ENCODE measurements around the gene OR4E1. TPM values are rescaled to one million over a fixed set of nuclear protein-coding genes. Genes with fewer than 3 reads are reported as not detected.
"Not testable (repeated sequence)": the region's sequence is repeated elsewhere in the genome, so short reads cannot be mapped to it uniquely, and the experiment has no call there.

The OR4E1 gene
- total and polyA plus RNA-seq, 8 donors = 0.05 to 0.08 (median 0.06) TPM; not detected in 3

DNA sequence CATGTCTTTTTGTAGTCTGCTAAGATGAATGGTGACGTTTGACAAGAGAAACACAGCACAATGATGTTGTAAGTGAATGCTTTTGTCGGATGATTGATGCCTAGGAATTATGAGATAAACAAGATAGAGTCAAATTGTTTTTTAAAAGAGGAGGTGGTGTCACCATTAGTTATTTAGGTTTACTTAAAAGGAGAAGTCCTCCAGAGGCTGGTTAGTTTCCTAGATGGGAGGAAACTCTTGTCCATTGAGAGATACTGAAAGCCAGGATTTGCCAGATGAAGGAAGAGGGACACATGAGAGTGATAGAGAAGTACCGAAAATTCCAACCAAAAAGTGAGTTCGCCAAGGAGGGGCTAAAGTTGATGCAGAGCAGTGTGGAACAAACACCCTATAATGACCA lies 38.8 kb downstream of the OR4E1 start, which contains the start of gene OR10G2:
Gene OR10G2 (minus strand): TSS at position 101 of the 400 bp plus-strand sequence. CDS start 98 bp downstream, at position 3.
- no peak for ATAC-seq
- no peaks in the 10 kb centered on the region for H3K36me3 ChIP-seq
- H3K27ac ChIP-seq = no peak within 1 kb of the TSS
- no peak for DNase-seq
- TF ChIP-seq, protein P1, sequence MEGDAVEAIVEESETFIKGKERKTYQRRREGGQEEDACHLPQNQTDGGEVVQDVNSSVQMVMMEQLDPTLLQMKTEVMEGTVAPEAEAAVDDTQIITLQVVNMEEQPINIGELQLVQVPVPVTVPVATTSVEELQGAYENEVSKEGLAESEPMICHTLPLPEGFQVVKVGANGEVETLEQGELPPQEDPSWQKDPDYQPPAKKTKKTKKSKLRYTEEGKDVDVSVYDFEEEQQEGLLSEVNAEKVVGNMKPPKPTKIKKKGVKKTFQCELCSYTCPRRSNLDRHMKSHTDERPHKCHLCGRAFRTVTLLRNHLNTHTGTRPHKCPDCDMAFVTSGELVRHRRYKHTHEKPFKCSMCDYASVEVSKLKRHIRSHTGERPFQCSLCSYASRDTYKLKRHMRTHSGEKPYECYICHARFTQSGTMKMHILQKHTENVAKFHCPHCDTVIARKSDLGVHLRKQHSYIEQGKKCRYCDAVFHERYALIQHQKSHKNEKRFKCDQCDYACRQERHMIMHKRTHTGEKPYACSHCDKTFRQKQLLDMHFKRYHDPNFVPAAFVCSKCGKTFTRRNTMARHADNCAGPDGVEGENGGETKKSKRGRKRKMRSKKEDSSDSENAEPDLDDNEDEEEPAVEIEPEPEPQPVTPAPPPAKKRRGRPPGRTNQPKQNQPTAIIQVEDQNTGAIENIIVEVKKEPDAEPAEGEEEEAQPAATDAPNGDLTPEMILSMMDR (IDR thresholded peaks at IDR 0.05) = no peak
- intact Hi-C loops (cut with DNase I) = no loop called here
- no peak within 1 kb of the TSS for H3K4me3 ChIP-seq
- no peaks in the 10 kb centered on the region for H3K4me1 ChIP-seq
- no peaks in the 10 kb centered on the region for H3K27me3 ChIP-seq
- no peaks in the 10 kb centered on the region for H3K9me3 ChIP-seq

DNA sequence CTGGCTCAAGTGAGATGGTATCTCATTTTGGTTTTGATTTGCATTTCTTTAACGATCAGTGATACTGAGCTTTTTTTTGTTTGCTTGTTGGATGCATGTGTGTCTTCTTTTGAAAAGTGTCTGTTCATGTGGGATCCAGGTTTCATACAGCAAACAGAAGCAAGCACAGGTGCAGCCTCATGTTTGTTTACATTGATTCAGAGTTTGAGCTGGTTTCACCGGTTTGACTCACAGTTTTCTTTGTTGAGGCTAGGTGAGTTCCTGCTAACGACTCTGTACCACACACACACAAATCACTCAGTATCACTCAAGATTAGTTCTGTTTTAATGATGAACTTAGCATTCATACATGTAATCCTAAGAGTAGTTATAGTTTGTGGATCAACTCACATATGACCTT lies 42.5 kb downstream of the OR4E1 start:
- ATAC-seq (no peak), DNase-seq (peak in 1 of 4 donors; percentile 7)

DNA sequence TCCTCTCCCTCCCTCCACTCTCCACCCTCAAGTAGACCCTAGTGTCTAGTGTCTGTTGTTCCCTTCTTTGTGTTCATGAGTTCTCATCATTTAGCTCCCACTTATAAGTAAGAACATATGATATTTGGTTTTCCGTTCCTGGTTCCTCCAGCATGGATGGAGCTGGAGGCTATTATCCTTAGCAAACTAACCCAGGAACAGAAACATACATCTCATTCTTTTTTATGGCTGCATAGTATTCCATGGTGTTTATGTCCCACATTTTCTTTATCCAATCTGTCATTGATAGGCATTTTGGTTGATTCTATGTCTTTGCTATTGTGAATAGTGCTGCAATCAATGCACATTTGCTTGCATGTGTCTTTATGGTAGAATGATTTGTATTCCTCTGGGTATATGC lies 43.1 kb downstream of the OR4E1 start:
- DNase-seq; intact Hi-C loops (cut with DNase I); H3K27ac ChIP-seq; ATAC-seq; H3K27me3 ChIP-seq; H3K4me3 ChIP-seq; H3K36me3 ChIP-seq; H3K9me3 ChIP-seq; H3K4me1 ChIP-seq: not testable (repeated sequence)

More for the DNA sequence above, 42.5 kb downstream of the OR4E1 start:
- Histone ChIP-seq H3K36me3 (no peaks in the 10 kb centered on the region), H3K27ac (no peak overlapping the region), H3K9me3 (no peaks in the 10 kb centered on the region), H3K4me1 (no peaks in the 10 kb centered on the region), H3K4me3 (no peak overlapping the region), H3K27me3 (no peaks in the 10 kb centered on the region)
- intact Hi-C loops (cut with DNase I) = no loop called here
- TF ChIP-seq, protein P1 (IDR thresholded peaks at IDR 0.05) = no peak

DNA sequence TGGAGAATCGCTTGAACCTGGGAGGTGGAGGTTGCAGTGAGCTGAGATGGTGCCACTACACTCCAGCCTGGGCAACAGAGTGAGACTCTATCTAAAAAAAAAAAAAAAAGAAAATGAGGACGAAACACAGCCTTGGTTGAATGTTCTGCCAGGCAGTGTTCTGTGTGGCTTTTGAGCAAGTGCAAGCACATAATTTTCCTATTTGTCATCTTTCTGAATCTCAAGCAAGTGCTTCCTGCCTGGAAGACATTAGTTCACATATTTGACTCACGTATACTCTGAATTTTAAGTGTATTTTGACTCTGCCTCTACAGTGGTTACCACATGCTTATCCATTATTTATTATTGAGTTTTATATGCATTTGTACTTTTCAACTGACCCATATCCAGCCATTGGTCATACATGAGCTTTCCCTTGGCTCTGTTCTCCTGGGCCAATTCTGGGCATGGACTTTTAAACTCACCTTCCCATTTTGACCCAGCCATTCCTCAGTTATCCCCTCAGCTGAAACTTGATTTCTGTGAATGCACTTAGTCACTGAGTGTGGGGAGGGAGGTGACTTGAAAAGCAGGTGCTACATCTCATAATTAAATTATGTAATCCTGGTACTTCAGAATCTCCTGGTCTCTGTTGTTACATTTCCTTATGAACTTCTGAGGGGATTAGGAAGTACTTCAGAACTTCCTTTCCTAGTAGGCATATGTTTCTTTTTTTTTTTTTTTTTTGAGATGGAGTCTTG lies 47.0 kb downstream of the OR4E1 start:
- Histone ChIP-seq H3K27me3 (no peaks in the 10 kb centered on the region), H3K9me3 (no peaks in the 10 kb centered on the region), H3K4me1 (no peaks in the 10 kb centered on the region), H3K4me3 (no peak overlapping the region), H3K36me3 (no peaks in the 10 kb centered on the region), H3K27ac (no peak overlapping the region)
- ATAC-seq (peak; percentile 65), DNase-seq (no peak)
- TF ChIP-seq, protein P1 (IDR thresholded peaks at IDR 0.05) = no peak
- intact Hi-C loops (cut with DNase I) = no loop called here

Other genes starting within 250 kb of the OR4E1 start
- gene CHD8, start 217.7 kb downstream of the OR4E1 start, total RNA-seq = 10 to 100 TPM; 69.2 to 73.5 TPM
- gene CHD8, start 217.7 kb downstream of the OR4E1 start, polyA plus RNA-seq (ENCODE audit: insufficient read length in 6 of 6) = 10 to 100 TPM; 75.0 to 83.0 (median 78.6) TPM
- 10 to 100 TPM; 26.8 to 30.2 TPM for gene RAB2B, start 196.9 kb downstream of the OR4E1 start, total RNA-seq
- gene RAB2B, start 196.9 kb downstream of the OR4E1 start, polyA plus RNA-seq (ENCODE audit: insufficient read length in 6 of 6) = 10 to 100 TPM; 45.5 to 58.1 (median 50.2) TPM
- 10 to 100 TPM; 62.9 to 67.9 TPM for gene TOX4, start 196.6 kb downstream of the OR4E1 start, total RNA-seq
- 10 to 100 TPM; 56.3 to 69.1 (median 58.3) TPM for gene TOX4, start 196.6 kb downstream of the OR4E1 start, polyA plus RNA-seq (ENCODE audit: insufficient read length in 6 of 6)
- gene METTL3, start 162.5 kb downstream of the OR4E1 start, total RNA-seq = 10 to 100 TPM; 36.8 to 50.4 TPM
- 100 to 1,000 TPM in 1 of 6 donors, 10 to 100 TPM in 5; 85.9 to 109 (median 97.0) TPM for gene METTL3, start 162.5 kb downstream of the OR4E1 start, polyA plus RNA-seq (ENCODE audit: insufficient read length in 6 of 6)
- 10 to 100 TPM in 1 of 2 donors, 1 to 10 TPM in 1; 7.6 to 12.4 TPM for gene SALL2, start 147.5 kb downstream of the OR4E1 start, total RNA-seq
- gene SALL2, start 147.5 kb downstream of the OR4E1 start, polyA plus RNA-seq (ENCODE audit: insufficient read length in 6 of 6) = 10 to 100 TPM; 32.3 to 44.9 (median 39.5) TPM
- gene OR10G3, start 93.7 kb downstream of the OR4E1 start, total RNA-seq = not detected
- under 1 TPM in 3 of 6 donors, not detected in 3; 0.06 to 0.08 (median 0.07) TPM for gene OR10G3, start 93.7 kb downstream of the OR4E1 start, polyA plus RNA-seq (ENCODE audit: insufficient read length in 6 of 6)
- gene OR10G2, start 38.9 kb downstream of the OR4E1 start, total RNA-seq = not detected
- not detected for gene OR10G2, start 38.9 kb downstream of the OR4E1 start, polyA plus RNA-seq (ENCODE audit: insufficient read length in 6 of 6)
- not detected for gene OR4E2, start 20.0 kb downstream of the OR4E1 start, total RNA-seq
- under 1 TPM in 2 of 6 donors, not detected in 4; 0.07 to 0.08 TPM for gene OR4E2, start 20.0 kb downstream of the OR4E1 start, polyA plus RNA-seq (ENCODE audit: insufficient read length in 6 of 6)